GM19438 (cell line): ENCODE data around the gene PRKN.
"Not testable (repeated sequence)": the region's sequence is repeated elsewhere in the genome, so short reads cannot be mapped to it uniquely, and the experiment has no call there.

Experiments used
- ATAC-seq: cut with Tn5 transposase; IDR thresholded peaks from one replicate; pipeline ENCODE4 v1.9.1; 2021; ENCODE audit warnings: low read depth; ENCODE audit not compliant: unreplicated experiment

PRKN gene

DNA sequence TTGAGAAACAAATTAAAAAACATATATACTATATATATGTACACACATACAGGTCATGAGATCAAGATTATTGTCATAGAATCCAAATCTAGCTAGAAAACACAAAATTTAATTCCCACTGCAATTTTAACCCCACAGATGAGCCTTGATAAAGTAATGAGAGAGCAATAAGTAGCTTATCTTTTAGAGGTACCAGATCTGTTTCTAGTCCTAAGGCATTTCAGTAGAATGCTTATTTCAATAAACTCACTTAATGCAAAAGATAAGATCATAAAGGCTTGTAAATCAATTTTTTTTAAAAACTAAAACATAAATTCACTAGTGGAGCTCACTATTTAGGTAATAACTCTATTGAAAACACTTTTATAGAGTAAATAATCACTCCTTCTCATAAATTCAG, 47.2 kb downstream of the PRKN start:
- ATAC-seq: no peak

DNA sequence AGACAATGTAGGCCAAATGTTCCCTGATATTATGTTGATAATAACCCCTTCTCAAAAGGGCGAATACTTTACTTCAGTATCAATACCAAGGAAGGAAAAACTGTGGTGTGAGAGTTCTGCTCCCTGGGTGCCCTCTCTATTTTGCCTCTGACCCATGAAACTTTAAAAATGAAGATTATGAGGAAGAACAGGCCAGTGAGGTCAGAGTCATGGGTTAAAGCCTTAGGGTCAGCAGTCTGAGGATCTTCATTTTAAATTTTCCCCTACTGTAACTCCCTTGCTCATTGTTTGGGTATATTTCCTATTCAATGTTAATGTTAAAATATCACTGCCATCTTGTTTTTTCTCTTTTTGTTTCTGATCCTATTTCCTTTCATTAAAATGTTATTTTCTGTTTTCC, 47.9 kb downstream of the PRKN start:
- ATAC-seq: no peak

DNA sequence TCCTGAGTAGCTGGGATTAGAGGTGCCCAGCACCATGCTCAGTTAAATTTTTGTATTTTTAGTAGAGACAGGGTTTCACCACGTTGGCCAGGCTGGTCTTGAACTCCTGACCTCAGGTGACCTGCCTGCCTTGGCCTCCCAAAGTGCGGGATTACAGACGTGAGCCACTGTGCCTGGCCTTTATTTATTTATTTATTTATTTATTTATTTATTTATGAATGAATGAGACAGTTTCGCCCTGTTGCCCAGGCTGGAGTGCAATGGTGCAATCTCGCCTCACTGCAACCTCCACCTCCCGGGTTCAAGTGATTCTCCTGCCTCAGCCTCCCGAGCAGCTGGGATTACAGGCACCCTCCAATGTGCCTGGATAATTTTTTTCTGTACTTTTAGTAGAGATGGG, 48.7 kb downstream of the PRKN start:
- ATAC-seq: not testable (repeated sequence)

DNA sequence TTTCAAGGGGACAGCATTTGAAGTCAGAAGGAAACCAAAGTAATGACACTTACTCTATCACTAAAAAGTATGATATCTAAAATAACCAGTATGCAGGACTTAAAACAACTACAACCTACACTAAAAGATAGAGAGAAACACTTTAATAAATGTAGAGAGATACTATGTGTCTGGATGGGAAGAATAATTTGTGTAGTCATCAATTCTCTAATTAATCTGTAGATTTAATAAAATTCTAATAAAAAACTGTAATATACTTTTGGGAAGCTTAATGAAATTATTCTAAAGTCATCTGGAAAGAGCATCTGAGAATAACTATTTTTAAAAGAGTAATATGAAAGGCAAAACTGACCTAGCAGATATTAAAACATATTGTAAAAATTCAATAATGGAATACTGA, 52.1 kb downstream of the PRKN start:
- no peak for ATAC-seq

DNA sequence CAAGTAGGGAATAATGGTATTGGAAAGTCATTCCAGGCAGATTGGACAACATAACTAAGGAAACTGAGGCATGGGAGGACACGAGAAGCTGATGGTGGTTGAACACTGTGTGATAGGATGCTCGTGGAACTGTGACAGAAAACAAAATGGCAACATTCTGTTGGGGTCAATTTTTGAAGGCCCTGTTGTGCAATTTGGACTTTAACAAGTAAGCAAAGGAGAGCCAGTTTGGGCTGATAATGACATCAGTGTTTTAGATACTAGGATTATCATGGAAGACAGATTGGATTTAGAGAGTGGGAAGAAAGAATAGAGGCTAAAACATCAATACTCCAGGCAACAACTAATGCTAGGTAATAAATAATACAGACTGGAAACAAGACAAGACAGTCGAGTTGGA, 53.1 kb downstream of the PRKN start:
- no peak for ATAC-seq

DNA sequence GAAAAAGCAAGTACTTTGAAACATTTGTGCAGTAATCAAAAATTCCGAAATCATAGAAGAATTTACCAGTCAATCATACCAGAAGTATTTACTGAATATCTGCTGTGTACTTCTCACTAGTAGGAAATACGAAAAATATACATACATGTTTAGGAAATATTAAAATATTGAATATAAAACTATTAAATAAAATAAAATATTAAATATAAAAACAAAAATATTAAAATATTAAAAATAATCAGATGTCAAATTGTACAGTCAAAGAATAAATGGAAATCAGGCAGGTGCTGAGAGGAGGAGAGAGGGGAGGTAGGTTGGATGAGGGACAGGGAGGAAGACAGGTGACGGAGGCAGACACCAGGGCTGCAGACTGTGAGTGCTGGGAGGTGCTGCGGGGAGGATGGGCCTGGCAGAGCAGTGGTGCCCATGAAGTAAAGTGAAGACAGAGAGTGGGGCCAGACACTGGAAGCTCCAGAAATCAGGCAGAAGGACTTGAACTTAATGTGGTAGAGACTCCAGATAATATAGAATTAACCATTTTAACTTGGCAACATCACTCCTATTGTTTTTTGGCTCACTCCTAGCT, 55.9 kb downstream of the PRKN start:
- ATAC-seq: no peak

DNA sequence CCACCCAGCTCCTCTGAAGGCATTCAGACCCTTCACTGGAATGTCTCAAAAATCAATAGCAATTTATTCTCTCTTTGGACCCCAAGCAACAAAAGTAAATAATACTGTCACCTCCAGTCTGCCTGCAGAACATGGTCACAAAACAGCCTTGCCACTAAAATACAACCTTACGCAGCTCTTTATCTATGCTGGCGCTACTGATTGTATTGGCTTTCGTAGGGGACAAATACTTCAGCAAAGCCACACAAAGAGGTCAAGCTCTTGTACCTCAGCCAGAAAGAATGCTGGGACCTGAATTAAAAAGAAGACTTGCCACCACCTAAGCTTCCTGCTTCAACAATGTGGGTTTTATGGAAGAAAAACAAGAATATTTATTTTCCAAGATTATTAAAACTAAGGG, 57.2 kb downstream of the PRKN start:
- ATAC-seq: no peak

DNA sequence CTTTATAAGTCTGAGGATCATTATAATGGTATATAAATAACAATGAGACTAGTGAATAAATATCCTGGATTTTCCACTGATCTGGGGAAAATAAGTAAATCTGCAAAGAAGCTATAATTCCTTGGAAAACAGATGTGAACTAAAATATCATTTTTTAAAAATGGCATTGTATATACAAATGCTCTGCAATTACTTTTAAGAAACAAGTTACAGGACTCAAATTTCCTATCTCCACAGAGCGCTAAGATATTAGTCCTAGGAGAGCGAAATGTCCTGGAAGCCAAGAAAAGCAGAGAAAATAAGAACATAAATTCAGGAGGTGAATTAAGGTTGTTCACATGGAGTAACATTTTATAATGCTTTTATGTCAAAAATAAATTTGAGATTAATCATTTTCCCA, 61.3 kb downstream of the PRKN start:
- ATAC-seq: no peak

DNA sequence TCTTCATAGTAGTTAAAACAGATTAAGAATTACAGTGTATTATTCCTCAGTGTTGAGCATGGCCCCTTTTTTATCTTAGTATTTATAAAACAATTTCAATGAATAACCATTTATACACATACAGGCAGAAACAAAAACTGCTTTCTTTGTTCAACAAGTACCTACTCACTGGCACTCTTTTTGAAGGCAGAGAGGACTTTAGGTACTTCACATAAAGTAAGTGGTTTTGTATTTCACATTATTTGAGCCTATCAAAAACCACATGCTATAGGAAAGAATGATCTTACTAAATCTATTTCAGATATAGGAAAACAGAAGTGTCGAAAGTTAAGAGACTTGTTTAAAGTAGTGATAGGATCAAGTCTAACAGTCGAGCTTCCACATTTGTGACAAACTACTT, 73.8 kb downstream of the PRKN start:
- ATAC-seq: no peak

DNA sequence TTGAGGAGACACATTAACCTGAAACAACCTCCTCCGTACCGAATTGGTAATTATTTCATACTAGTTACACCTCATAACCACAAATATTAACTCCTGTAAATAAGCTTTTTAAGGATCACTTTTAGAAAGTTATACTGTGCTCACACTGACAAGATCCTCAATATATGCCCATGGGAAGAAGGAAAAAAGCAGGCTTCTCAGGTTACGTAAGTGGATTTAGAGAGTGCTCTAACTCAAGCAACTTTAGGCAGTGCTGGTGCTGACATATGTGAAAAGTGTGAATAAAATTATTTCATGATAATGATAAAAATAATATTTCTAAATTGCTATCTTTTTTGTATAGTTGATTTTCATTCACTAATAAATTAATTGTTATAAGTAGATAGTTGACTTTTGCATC, 76.1 kb downstream of the PRKN start:
- ATAC-seq: no peak

DNA sequence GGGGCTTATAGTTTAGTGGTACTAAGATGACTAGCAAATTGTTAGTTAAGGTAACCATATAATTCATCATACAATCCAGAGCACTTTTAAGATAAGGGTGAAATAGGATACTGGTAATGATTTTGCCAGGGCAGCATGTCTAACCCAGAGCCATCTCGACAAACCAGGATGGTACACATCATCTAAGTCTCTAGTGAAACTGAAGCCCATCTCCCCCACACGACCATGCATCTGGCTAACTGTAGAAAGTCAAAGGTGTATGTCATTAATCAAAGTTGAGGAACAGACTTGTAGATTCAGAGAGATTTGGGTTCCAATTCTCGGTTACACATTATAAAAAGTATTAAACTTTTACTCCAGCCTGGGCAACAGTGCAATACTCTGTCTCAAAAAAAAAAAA, 78.3 kb downstream of the PRKN start:
- ATAC-seq: no peak

DNA sequence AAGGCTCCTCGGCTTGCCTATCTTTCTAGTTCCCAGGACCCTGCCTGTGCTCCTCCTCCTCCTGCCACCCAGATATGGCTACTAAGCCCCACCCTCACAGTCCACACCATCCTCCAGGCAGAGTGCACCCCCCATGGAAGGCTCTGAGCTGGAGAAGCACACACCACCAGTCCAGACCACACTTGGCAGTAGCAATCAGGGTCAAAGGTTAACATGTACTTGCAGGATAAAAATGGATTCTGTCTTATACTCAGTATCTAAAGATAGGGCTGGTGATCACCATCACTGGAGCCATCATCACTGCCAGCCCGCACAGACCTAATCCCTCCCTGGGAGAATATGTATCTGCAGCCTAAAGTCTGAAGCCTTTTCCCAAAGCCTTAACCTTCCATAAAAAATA, 83.4 kb downstream of the PRKN start:
- ATAC-seq: no peak

DNA sequence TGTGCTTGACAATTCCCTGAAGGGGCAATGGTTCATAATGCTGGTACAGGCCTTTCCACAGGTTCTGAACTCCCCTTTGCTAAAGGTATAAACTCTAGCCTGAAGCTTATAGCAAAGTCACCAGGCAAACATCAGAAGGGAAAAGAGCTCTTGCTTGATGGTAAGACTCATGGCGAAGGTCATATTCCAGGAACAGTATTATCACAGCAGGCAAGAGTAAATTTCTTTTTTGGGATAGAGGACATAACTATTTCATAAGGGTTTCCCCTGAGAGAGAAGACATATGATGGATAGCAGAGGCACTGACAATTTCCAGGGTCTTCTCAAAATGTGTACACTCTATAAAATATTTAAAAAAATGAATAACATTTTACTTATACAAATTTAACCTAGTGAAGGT, 86.8 kb downstream of the PRKN start:
- no peak for ATAC-seq

DNA sequence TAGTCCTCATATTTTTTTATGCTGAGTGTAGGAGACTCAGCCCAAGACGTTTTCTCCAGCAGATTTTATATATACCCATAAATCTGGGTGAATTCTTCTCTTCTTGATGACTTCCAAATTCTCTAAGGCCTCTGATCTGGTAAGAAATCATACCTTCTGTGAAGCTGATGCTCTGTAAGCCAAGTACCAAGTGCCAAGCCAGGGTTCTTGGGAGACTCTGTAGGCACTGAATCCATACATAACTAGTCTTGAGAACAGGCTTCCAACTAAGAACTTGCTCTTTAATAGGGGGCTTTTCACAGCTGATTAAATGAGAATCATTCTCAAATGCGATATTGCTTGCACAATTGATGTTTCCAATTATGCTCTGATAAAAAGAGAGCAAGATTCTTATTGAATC, 87.6 kb downstream of the PRKN start:
- ATAC-seq: no peak

DNA sequence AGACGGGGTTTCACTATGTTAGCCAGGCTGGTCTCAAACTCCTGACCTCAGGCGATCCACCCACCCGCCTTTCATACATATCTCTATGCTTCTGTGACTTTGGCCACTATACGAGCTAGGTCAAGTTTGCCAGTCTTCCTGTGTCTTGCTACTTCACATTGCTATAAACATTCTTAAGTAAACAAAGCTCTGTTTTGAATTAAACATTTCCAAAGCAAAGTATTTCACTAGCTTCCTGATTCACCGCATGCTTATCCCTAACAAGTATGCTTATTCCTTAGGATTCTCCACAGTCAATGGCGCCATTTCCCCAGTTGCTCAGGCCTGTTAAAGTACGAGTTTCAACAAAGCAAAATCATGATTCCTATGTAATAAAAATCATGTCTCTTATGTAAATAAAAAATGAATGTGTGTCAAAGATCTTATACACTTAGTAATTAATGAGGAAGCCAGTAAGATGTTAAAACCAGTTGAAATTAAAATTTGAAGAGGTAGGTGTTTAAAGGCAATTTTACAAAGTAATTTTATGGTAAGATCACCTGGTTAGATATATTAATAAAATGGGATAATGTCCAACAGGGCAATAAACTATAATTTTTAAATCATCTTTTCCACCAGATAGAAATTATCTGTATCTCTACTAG, 88.5 kb downstream of the PRKN start:
- no peak for ATAC-seq

DNA sequence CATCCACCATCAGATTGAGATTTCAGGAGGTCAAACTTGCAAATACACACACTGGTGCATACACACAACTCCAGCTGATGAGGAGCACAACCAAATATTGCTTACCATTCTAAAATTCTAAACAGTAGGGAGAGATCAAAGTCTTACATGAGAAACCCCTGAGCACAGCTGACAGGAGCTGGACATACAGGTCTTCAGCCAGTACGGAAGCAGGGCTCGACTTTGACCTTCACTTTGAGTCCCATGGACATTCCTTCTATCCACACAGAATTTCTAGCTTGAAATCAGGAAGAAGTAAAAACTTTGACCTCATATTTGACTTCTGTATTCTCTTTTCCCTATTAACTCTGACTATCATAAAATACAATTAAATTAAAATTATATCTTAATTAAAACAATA, 90.2 kb downstream of the PRKN start:
- no peak for ATAC-seq

DNA sequence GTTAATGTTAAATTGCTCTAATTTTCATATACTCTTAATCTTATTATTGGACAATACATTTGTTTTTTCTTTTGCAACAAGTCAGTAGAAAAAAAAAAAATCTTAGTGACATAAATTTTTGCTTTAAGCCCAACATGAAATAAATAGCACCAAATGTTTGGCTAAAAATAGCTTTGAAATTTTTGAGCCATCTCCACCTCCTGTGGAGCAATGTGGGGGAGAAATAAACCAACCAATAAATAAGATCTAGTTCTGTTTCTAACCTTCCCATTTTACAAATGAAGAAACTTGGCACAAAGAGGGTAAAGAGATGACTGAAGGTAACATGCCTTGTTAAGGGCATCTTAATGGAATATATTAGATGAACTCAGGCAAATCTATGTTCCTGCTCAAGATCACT, 91.4 kb downstream of the PRKN start:
- ATAC-seq: no peak

DNA sequence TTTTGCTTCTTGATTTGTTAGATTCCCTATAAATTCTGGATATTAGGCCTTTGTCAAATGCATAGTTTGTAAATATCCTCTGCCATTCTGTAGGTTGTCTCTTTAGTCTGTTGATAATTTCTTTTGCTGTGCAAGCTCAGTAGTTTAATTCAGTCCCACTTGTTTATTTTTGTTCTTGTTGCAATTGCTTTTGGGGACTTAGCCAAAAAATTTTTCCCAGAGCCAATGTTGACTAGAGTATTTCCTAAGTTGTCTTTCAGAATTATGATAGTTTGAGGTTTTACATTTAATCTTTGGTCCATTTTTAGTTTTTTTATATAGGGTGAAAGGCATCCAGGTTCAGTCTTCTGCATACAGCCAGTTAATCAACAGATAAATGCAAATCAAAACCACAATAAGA, 96.0 kb downstream of the PRKN start:
- ATAC-seq: no peak

DNA sequence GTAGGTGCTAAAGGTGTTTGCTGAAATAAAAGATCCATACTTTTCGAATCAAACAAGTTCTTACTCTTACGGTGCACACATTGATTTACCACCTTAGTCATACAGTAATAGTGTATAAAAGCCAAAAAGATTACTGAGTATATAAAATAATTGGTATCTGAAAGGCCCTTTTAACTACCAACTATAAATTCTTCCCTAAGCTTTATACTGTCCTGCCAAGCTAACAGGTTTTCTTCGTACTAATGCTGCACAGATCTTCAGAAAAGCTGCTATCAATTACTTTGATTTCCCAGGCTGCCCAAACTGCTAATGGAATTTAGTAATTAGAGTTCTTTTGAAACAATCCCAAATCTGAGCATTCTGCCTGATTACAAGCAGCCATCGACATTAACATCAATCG, 97.5 kb downstream of the PRKN start:
- ATAC-seq: no peak

DNA sequence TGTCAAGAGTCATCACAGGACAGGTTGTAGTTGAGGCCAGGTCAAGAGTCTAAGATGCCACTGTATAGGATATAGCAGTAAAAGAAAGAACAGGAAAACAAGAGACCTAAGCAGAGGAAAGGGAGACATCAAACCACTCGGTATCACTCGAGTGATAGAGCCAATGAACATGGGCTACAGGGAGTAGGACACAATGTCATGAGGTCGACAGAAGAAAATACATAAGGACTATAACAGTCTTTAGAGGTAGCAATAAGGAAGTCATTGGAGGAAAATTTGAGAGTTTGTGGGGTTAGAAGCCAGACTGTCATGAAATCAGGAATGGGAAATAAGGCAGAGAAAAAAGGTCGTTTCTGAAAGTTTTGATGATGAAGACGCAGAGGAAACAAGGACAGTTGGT, 99.7 kb downstream of the PRKN start:
- no peak for ATAC-seq

DNA sequence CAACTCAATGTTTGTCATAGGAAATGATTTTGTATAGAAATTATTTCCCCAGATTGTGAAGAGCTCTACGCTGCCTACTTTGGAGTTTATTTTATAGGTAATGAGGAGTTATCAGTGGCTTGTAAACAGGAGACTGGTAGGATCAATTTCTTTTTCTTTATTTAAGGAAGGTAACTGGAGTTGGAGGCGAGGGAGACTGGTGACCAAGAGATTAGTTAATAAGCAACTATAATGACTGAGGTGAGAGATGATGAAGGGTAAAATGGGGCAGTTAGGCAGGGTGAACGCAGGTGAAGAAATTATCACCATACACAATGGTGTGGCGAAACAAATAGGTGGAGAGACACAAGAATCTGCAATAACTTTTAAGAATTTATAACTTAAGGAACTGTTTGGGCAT, 100.2 kb downstream of the PRKN start:
- ATAC-seq: no peak

DNA sequence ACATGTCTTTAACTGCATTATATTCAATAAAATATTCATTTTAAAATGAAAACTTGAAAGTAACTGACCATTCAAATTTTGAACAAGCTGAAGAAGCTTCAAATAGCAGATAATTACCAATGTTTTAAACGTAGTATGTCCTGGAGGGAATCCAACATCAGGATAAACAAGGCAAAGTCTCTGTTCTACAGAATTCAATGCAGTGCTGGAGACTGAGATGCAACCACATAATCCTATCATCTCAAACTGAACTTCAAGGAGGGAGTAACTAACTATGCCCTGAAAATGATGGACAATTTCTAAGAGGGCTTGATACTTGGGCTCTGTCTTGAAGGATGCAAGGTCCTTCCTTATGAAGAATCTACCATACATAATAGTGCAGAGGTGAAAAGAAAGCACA, 100.7 kb downstream of the PRKN start:
- ATAC-seq: no peak
